Activated CD8-positive, alpha-beta memory T cell treated with anti-CD3 and anti-CD28 coated beads, Interleukin-2, amount 50 U/mL, for 4 hours (primary cell): Measurements from ENCODE around the gene ADAMTS5.

Experiments used
- DNase-seq: peaks from one replicate; pipeline ENCODE4 v3.0.0-alpha.2; 2020

ADAMTS5 gene

GRCh38 chr21:26967062-26967913, at the start of gene ADAMTS5:
ADAMTS5 (minus strand) TSS chr21:26967088; CDS start chr21:26966391, 697 bp downstream.
- no peak for DNase-seq

GRCh38 chr21:27001526-27001925, 34.6 kb upstream of the ADAMTS5 start:
- DNase-seq, result no peak

- no peak for DNase-seq
Measured at GRCh38 chr21:26983576-26983975, 16.7 kb upstream of the ADAMTS5 start.

- DNase-seq, result no peak
Measured at GRCh38 chr21:26982767-26983166, 15.9 kb upstream of the ADAMTS5 start.

- no peak for DNase-seq
Measured at GRCh38 chr21:26977746-26978145, 10.9 kb upstream of the ADAMTS5 start.

GRCh38 chr21:26973226-26973625, 6.3 kb upstream of the ADAMTS5 start:
- no peak for DNase-seq

GRCh38 chr21:26972192-26972591, 5.3 kb upstream of the ADAMTS5 start:
- no peak for DNase-seq

- DNase-seq, result no peak
Measured at GRCh38 chr21:26969971-26970725, 3.3 kb upstream of the ADAMTS5 start.

- no peak for DNase-seq
Measured at GRCh38 chr21:26966649-26967061, 233 bp downstream of the ADAMTS5 start.

- DNase-seq, result no peak
Measured at GRCh38 chr21:26965907-26966581, 844 bp downstream of the ADAMTS5 start.

GRCh38 chr21:26965040-26965906, 1.6 kb downstream of the ADAMTS5 start:
- no peak for DNase-seq

- DNase-seq, result no peak
Measured at GRCh38 chr21:26964170-26964778, 2.6 kb downstream of the ADAMTS5 start.

GRCh38 chr21:26962621-26963181, 4.2 kb downstream of the ADAMTS5 start:
- no peak for DNase-seq

- DNase-seq, result no peak
Measured at GRCh38 chr21:26961698-26962097, 5.2 kb downstream of the ADAMTS5 start.

- DNase-seq, result no peak
Measured at GRCh38 chr21:26958788-26959187, 8.1 kb downstream of the ADAMTS5 start.

- no peak for DNase-seq
Measured at GRCh38 chr21:26956813-26957212, 10.1 kb downstream of the ADAMTS5 start.

GRCh38 chr21:26956216-26956615, 10.7 kb downstream of the ADAMTS5 start:
- no peak for DNase-seq

- DNase-seq, result no peak
Measured at GRCh38 chr21:26954662-26955121, 12.2 kb downstream of the ADAMTS5 start.

GRCh38 chr21:26952374-26953066, 14.4 kb downstream of the ADAMTS5 start:
- no peak for DNase-seq

GRCh38 chr21:26949830-26950229, 17.1 kb downstream of the ADAMTS5 start:
- no peak for DNase-seq

- no peak for DNase-seq
Measured at GRCh38 chr21:26948194-26948593, 18.7 kb downstream of the ADAMTS5 start.
